Heart left ventricle (tissue), 13 donors: Measurements from ENCODE around the gene PLPPR3.

ENCODE experiments used
- CTCF ChIP-seq, 12 donors: fragments of 200-600 bp; sonication (generic) in 4 of 12; IDR thresholded peaks; one replicate each; pipeline versions ENCODE4 v1.5.0 to v1.8.0; 2018 to 2022; ENCODE audit warnings: antibody characterized with exemption in 12 of 12, mild to moderate bottlenecking in 5 of 12
- POLR2A ChIP-seq, 2 donors: fragments of 450-650 bp; IDR thresholded peaks; one replicate each; pipeline ENCODE4 v1.6.1; 2017; ENCODE audit warnings: antibody characterized with exemption in 2 of 2, mild to moderate bottlenecking in 2 of 2, moderate library complexity in 2 of 2
- donor health status: ischemic (EF 13 %, LVEDD 7.1; RV severe dilation, severe dysfunction).
- donor health status: DM: no; HTN: yes; CAD: no.
- donor health status: DM: no; HTN: no; CAD: no.
- donor health status: ischemic (EF 25% LVEDD 6.9; RV normal size, moderate dysfunction).
- donor health status: ischemic (EF 25% LVEDD 5.7; RV mildly dilated, moderate dysfunction).
- donor health status: ischemic (EF 35%, LVEDD 5.7; RV mildly dilated, moderate dysfunction).
- donor health status: nonischemic (EF 11% LVEDD 7.7; RV severe dilation, severe dysfunction).
- donor health status: DM: yes; HTN: yes; CAD: no.
- donor health status: PGD.
- donor health status: ischemic (EF 29% LVEDD 5.4; RV normal size, mild dysfunction).
- donor health status: nonischemic (EF 23%, LVEDD 6.1; RV moderate dilation, normal function).

- TF ChIP-seq POLR2A (IDR thresholded peaks at IDR 0.05) (no peak), CTCF (IDR thresholded peaks at IDR 0.05) (no peak)
Measured at GRCh38 chr19:854549-854948, 32.8 kb upstream of the PLPPR3 start.
